Stimulated activated memory B cell treated with anti-CD40 and anti-IgM and Interleukin-4, amounts not matched to agents 10 μg/mL and 1 μg/mL and 100 μg/mL, for 72 hours (primary cell): Measurements from ENCODE around the gene SLC25A10.
A peak's percentile ranks its signal among the peaks of the same experiment; 100 is the strongest.

Experiments
- ATAC-seq: fragments of 150-1000 bp; cut with Tn5 transposase; 2 replicates; pipeline ENCODE4 v1.10.0; 2021
- H3K27ac Mint-ChIP-seq: one replicate; pipeline ENCODE4 v1.8.0; 2022; ENCODE audit warnings: mild to moderate bottlenecking, mixed read lengths
- H3K27me3 Mint-ChIP-seq: one replicate; pipeline ENCODE4 v1.8.0; 2022; ENCODE audit warnings: mixed read lengths
- H3K36me3 Mint-ChIP-seq: one replicate; pipeline ENCODE4 v1.8.0; 2022; ENCODE audit warnings: mixed read lengths
- H3K4me1 Mint-ChIP-seq: one replicate; pipeline ENCODE4 v1.8.0; 2022; ENCODE audit warnings: mixed read lengths
- H3K4me3 Mint-ChIP-seq: one replicate; pipeline ENCODE4 v1.8.0; 2022; ENCODE audit warnings: mild to moderate bottlenecking, moderate library complexity, mixed read lengths
- H3K9me3 Mint-ChIP-seq: one replicate; pipeline ENCODE4 v1.8.0; 2022; ENCODE audit warnings: mixed read lengths

The SLC25A10 gene

GRCh38 chr17:81682565-81683207 lies 29.4 kb upstream of the SLC25A10 start:
- Mint-ChIP-seq H3K4me1 (peaks cover 47% of the 10 kb centered on the region), H3K27me3 (no peaks in the 10 kb centered on the region), H3K4me3 (peak overlapping the region; percentile 86), H3K27ac (peak overlapping the region; percentile 80), H3K9me3 (no peaks in the 10 kb centered on the region), H3K36me3 (peaks cover 17% of the 10 kb centered on the region)
- ATAC-seq, result no peak

- Mint-ChIP-seq H3K27ac (peak overlapping the region; percentile 80), H3K36me3 (peaks cover 19% of the 10 kb centered on the region)
- no peak for ATAC-seq
These were observed 28.9 kb upstream of the SLC25A10 start for GRCh38 chr17:81683208-81683583.

GRCh38 chr17:81683584-81684441 lies 28.3 kb upstream of the SLC25A10 start, which contains the start of the genes ARL16 and HGS:
TSS of gene ARL16 (minus strand) at chr17:81683797. CDS start at chr17:81683753, 44 bp downstream.
TSS of gene HGS (plus strand) at chr17:81684011. CDS start at chr17:81684067, 56 bp downstream.
- peaks cover 51% of the 10 kb centered on the region for H3K4me1 Mint-ChIP-seq
- peak; percentile 99 for ATAC-seq
- H3K27ac Mint-ChIP-seq, result peak within 1 kb of the TSS; percentile 80
- H3K27me3 Mint-ChIP-seq, result no peaks in the 10 kb centered on the region
- peaks cover 24% of the 10 kb centered on the region for H3K36me3 Mint-ChIP-seq
- peak within 1 kb of the TSS; percentile 86 for H3K4me3 Mint-ChIP-seq
- no peaks in the 10 kb centered on the region for H3K9me3 Mint-ChIP-seq

More at GRCh38 chr17:81683208-81683583, 28.9 kb upstream of the SLC25A10 start:
- Mint-ChIP-seq H3K4me3 (peak overlapping the region; percentile 86), H3K9me3 (no peaks in the 10 kb centered on the region), H3K27me3 (no peaks in the 10 kb centered on the region), H3K4me1 (peaks cover 47% of the 10 kb centered on the region)

GRCh38 chr17:81684442-81684911 lies 27.6 kb upstream of the SLC25A10 start:
- peak overlapping the region; percentile 86 for H3K4me3 Mint-ChIP-seq
- peaks cover 58% of the 10 kb centered on the region for H3K4me1 Mint-ChIP-seq
- no peak for ATAC-seq
- peaks cover 30% of the 10 kb centered on the region for H3K36me3 Mint-ChIP-seq
- no peaks in the 10 kb centered on the region for H3K27me3 Mint-ChIP-seq
- H3K9me3 Mint-ChIP-seq, result no peaks in the 10 kb centered on the region
- H3K27ac Mint-ChIP-seq, result peak overlapping the region; percentile 80

GRCh38 chr17:81685108-81685507 lies 27.0 kb upstream of the SLC25A10 start:
- Mint-ChIP-seq H3K27ac (peak overlapping the region; percentile 80), H3K27me3 (no peaks in the 10 kb centered on the region), H3K4me1 (peaks cover 63% of the 10 kb centered on the region), H3K36me3 (peaks cover 37% of the 10 kb centered on the region), H3K9me3 (no peaks in the 10 kb centered on the region), H3K4me3 (peak overlapping the region; percentile 86)
- no peak for ATAC-seq

GRCh38 chr17:81686614-81687013 lies 25.5 kb upstream of the SLC25A10 start:
- Mint-ChIP-seq H3K4me1 (peaks cover 62% of the 10 kb centered on the region), H3K27me3 (no peaks in the 10 kb centered on the region), H3K9me3 (no peaks in the 10 kb centered on the region), H3K27ac (no peak overlapping the region), H3K4me3 (no peak overlapping the region), H3K36me3 (peaks cover 48% of the 10 kb centered on the region)
- no peak for ATAC-seq

GRCh38 chr17:81687770-81688541 lies 24.1 kb upstream of the SLC25A10 start:
- Mint-ChIP-seq H3K9me3 (no peaks in the 10 kb centered on the region), H3K36me3 (peaks cover 56% of the 10 kb centered on the region), H3K27ac (no peak overlapping the region), H3K4me1 (peaks cover 51% of the 10 kb centered on the region), H3K4me3 (no peak overlapping the region), H3K27me3 (no peaks in the 10 kb centered on the region)
- ATAC-seq, result no peak

GRCh38 chr17:81688616-81689015 lies 23.5 kb upstream of the SLC25A10 start:
- Mint-ChIP-seq H3K36me3 (peaks cover 56% of the 10 kb centered on the region), H3K27me3 (no peaks in the 10 kb centered on the region), H3K4me3 (no peak overlapping the region), H3K4me1 (peaks cover 50% of the 10 kb centered on the region), H3K9me3 (no peaks in the 10 kb centered on the region), H3K27ac (peak overlapping the region; percentile 25)
- no peak for ATAC-seq

- Mint-ChIP-seq H3K27me3 (no peaks in the 10 kb centered on the region), H3K27ac (no peak overlapping the region), H3K4me3 (no peak overlapping the region), H3K4me1 (peaks cover 43% of the 10 kb centered on the region), H3K9me3 (no peaks in the 10 kb centered on the region), H3K36me3 (peaks cover 56% of the 10 kb centered on the region)
- ATAC-seq, result no peak
These were observed 22.0 kb upstream of the SLC25A10 start for GRCh38 chr17:81690066-81690465.

GRCh38 chr17:81690549-81690948 lies 21.5 kb upstream of the SLC25A10 start:
- Mint-ChIP-seq H3K9me3 (no peaks in the 10 kb centered on the region), H3K27ac (no peak overlapping the region), H3K36me3 (peaks cover 56% of the 10 kb centered on the region), H3K4me1 (peaks cover 38% of the 10 kb centered on the region), H3K4me3 (no peak overlapping the region), H3K27me3 (no peaks in the 10 kb centered on the region)
- ATAC-seq, result no peak

- Mint-ChIP-seq H3K4me1 (peaks cover 31% of the 10 kb centered on the region), H3K4me3 (no peak overlapping the region), H3K27me3 (no peaks in the 10 kb centered on the region), H3K9me3 (no peaks in the 10 kb centered on the region), H3K36me3 (peaks cover 58% of the 10 kb centered on the region), H3K27ac (no peak overlapping the region)
- no peak for ATAC-seq
These were observed 20.9 kb upstream of the SLC25A10 start for GRCh38 chr17:81691196-81691595.

GRCh38 chr17:81691608-81692007 lies 20.5 kb upstream of the SLC25A10 start:
- no peak for ATAC-seq
- Mint-ChIP-seq H3K27me3 (no peaks in the 10 kb centered on the region), H3K27ac (no peak overlapping the region), H3K4me3 (no peak overlapping the region), H3K4me1 (peaks cover 28% of the 10 kb centered on the region), H3K9me3 (no peaks in the 10 kb centered on the region), H3K36me3 (peaks cover 58% of the 10 kb centered on the region)

GRCh38 chr17:81693509-81694210 lies 18.4 kb upstream of the SLC25A10 start:
- H3K4me3 Mint-ChIP-seq, result no peak overlapping the region
- H3K27me3 Mint-ChIP-seq, result no peaks in the 10 kb centered on the region
- H3K27ac Mint-ChIP-seq, result no peak overlapping the region
- H3K9me3 Mint-ChIP-seq, result no peaks in the 10 kb centered on the region
- H3K36me3 Mint-ChIP-seq, result peaks cover 63% of the 10 kb centered on the region
- peaks cover 15% of the 10 kb centered on the region for H3K4me1 Mint-ChIP-seq
- no peak for ATAC-seq

GRCh38 chr17:81694810-81695209 lies 17.3 kb upstream of the SLC25A10 start:
- Mint-ChIP-seq H3K4me3 (no peak overlapping the region), H3K36me3 (peaks cover 53% of the 10 kb centered on the region), H3K27ac (no peak overlapping the region), H3K9me3 (no peaks in the 10 kb centered on the region), H3K27me3 (no peaks in the 10 kb centered on the region), H3K4me1 (peaks cover 4% of the 10 kb centered on the region)
- no peak for ATAC-seq
